Pulmonary artery endothelial cell (primary cell): ENCODE measurements around the gene SLC43A2. TPM values are rescaled to one million over a fixed set of nuclear protein-coding genes. Genes with fewer than 3 reads are reported as not detected.
"Not testable (repeated sequence)": the region's sequence is repeated elsewhere in the genome, so short reads cannot be mapped to it uniquely, and the experiment has no call there.

Experiments used
- DNase-seq: peaks from one replicate; pipeline ENCODE4 v3.0.0-alpha.2; 2011; ENCODE audit warnings: low read depth, low spot score
- total RNA-seq: library from RNA; depleted of rRNA; stranded (reverse); fragments of >200 nt; gene quantifications from 2 replicates; pipeline ENCODE4 v1.2.3, GENCODE V29; 2014

Gene SLC43A2
- total RNA-seq, 1 donor from 2014 or later = 24.5 TPM

GRCh38 chr17:1590029-1590746 is 38.4 kb downstream of the SLC43A2 start:
- DNase-seq = peak; percentile 71

DNA sequence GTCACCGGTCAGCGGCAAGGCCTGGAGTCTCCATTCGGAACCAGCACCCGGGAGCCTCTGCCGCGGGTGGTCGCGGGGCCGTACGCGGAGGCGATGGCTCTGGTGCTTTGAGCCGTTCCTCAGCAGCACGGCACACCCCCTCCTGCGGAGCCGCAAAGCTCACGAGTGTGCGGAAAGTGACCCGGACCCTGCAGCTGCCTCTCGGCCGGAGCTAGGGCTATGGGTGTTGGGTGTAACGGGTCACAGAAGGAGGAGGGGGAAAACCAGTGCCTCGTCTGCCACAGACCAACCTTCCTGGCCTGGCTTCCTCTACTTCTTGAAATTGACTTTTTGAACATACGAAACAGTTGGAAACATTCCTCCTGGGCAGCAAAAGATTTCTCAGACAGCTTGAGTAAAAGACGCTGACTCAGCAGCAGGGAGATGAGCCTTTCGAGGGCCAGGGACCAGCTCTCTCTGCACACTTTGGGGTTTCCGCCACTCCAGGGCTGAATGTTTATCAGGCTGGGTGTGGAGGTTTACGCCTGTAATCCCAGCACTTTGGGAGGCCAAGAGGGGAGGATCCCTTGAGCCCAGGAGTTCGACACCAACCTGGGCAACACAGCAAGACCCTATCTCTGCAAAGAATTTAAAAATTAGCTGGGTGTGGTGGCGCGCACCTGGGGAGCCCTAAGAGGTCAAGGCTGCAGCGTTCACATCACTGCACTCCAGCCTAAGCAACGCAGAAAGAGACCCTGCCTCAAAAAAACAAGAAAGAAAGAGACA is 39.6 kb downstream of the SLC43A2 start:
- no peak for DNase-seq

GRCh38 chr17:1584167-1584566 is 44.5 kb downstream of the SLC43A2 start:
- DNase-seq = no peak

- no peak for DNase-seq
These were observed 45.1 kb downstream of the SLC43A2 start for GRCh38 chr17:1583556-1583955.

DNA sequence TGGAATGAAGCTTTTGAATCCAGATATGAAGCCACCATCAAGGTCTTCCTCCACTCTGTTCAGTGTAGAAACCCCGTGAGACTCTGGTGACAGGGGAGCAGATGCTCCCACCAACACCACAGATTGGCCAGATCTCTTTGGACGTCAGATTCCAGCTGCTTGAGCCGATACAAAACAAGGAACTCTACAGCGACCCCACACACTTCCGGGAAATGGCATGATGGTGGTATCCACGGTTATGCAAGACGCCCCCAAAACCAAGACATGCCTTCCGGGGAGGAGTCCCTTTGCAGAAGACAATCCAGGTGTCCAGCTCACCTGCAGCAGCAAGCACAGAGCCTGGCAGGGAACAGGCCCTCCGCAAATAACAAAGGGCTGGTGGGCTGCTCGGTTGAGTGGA is 46.3 kb downstream of the SLC43A2 start:
- no peak for DNase-seq

- no peak for DNase-seq
These were observed 47.5 kb downstream of the SLC43A2 start for GRCh38 chr17:1580979-1581676.

DNA sequence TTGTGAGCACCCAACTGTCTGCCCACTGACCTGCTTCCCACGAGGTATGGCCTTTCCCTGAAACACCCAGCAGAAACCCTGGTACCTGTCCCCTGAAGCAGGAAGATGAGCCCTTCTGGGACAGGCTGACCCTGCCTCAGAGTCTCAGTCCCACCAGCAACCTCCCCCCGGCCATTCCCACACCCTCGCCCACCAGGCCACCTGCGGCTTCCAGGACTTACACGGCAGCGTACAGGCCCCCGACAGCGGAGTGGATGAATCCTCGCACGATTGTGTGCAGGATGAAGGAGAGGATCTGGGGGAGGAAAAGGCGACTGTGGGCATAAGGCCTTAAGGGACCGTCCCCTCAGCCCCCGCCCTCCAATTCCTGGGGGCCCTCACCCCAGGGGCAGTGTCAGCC is 50.6 kb downstream of the SLC43A2 start:
- DNase-seq = no peak

- DNase-seq = no peak
These were observed 51.0 kb downstream of the SLC43A2 start for GRCh38 chr17:1577583-1578013.

- DNase-seq = peak; percentile 40
These were observed 51.5 kb downstream of the SLC43A2 start for GRCh38 chr17:1577182-1577581.

- DNase-seq = no peak
These were observed 52.1 kb downstream of the SLC43A2 start for GRCh38 chr17:1576500-1576899.

DNA sequence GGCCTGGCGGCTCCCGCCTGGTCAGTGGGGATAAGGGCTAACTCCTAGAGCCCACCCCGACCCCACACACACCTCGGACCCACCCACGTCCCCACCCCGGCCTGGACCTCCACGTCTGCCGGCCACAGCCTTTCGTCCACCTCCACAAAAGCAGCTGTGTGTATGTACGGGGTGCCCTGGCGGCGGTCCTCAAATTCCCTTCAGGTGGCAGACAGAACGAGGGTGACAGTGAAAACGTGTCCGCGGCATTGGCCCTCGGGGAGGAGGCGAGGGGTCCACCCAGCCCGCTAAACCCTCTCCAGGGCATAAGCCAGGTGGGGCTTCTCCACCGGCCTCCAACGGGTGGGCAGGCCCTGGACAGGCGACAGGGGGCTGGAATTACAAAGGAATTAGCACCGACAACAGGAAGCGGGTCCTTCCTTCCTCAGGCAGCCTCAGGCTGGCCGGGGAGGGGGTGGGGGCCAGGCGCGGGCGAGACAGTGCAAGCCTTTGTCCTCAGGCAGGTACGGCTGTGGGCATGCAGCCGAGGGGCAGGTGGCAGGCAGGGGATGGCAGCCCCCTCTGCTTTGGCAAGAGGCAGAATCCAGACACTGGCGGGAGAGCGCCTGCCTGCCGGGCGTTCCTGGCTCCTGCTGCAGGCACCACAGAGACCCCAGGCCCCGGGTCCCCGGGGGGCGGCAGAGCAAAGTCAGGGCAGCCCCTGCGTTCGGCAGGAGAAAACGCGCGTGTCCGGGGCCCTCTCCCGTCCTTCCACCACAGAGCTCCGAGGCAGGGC is 53.8 kb downstream of the SLC43A2 start:
- DNase-seq = no peak

DNA sequence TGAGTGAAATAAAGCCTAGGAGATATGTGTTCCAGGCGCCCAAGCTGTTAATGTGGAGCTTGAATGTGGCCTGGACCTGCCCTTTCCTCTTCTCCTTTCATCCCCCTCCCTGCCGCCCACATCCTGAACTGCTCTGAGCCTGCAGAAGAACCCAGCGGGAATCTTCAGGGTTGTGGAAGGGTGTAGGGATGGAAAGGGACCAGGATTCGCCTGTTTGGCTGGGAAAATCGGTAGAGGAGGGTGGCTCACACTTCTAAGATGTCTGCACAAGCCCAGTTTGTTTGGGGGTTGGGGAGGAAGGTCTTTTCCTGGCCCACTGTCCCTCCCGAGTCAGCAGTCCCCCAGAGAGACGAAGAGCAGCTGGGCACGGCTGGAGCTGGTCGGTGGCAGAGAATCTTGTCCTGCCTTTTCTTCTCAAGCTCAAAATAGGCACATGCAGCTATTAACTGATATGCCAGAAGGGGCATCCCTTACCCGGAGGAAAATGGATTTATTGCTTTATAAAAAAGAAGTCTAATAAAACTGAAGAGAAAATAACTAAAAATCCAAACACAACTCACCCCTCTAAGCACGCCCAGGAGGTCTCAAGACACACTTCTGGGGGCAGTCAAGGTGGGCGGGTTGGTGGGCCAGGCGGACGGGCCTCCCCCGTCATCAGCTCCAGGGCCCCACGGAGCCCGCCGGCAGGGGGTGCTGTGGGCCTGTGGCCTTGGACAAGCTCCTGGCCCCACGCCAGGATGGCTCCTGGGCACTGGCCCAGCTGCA is 54.5 kb downstream of the SLC43A2 start:
- DNase-seq = peak; percentile 46

GRCh38 chr17:1572646-1573045 is 56.0 kb downstream of the SLC43A2 start:
- not testable (repeated sequence) for DNase-seq

- DNase-seq = no peak
These were observed 57.3 kb downstream of the SLC43A2 start for GRCh38 chr17:1571341-1571704.

- DNase-seq = no peak
These were observed 59.5 kb downstream of the SLC43A2 start for GRCh38 chr17:1568950-1569810.

- DNase-seq = no peak
These were observed 62.0 kb downstream of the SLC43A2 start for GRCh38 chr17:1566505-1567199.

GRCh38 chr17:1565877-1566276 is 62.8 kb downstream of the SLC43A2 start:
- DNase-seq = no peak

GRCh38 chr17:1563786-1564613 is 64.6 kb downstream of the SLC43A2 start:
- DNase-seq = no peak
